Fibroblast of skin of back (primary cell): ENCODE data around the gene PARD3.

ENCODE experiments used
- DNase-seq: peaks from one replicate; pipeline ENCODE4 v3.0.0-alpha.2; 2013

PARD3 gene

DNA sequence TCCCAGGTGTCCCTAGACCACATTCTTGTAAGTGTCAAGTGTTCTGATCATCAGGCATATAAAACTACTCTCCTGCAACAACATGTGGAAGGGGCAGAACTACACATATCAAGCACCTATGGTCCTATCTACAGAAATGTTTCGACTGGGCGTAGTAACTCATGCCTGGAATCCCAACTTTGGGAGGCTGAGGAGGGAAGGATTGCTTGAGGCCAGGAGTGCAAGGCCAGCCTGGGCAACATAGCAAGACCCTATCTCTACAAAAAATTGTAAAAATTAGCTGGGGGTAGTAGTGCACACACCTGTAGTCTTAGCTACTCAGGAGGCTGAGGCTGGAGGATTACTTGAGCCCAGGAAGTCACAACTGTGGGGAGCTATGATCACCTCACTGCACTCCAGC is 244.2 kb downstream of the PARD3 start:
- no peak for DNase-seq

DNA sequence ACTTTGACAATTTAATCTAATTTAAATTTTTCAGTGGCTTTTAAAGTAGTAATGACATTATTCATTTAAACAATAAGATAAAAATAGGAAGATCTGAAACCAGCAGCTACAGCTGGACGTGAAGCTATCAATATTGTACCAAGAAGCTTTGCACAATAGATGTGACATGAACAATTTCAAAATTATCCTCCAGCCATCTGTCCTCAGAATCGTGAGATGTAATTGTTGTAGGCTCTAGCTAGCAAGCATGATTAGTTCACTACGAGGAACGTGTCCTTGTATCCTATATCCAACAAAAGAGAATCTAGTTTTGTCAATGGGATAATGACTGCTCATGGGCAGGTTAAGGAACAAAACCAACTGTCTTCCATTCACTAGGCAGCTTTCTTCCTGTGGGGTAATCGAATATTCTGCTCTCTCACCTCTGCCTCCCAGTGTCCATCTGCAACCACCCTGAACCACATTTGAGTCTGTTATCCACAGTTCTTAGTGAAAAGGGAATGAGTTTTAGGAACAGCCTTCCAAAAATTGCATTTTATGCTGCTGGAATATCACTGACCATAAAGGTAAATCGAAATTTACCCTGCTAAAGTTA is 247.3 kb downstream of the PARD3 start:
- DNase-seq, result no peak

GRCh38 chr10:34565934-34566333 is 249.2 kb downstream of the PARD3 start:
- peak; percentile 49 for DNase-seq

- DNase-seq, result no peak
Observed at GRCh38 chr10:34558093-34558583, 257.0 kb downstream of the PARD3 start.

- DNase-seq, result no peak
Observed at GRCh38 chr10:34557173-34557572, 257.9 kb downstream of the PARD3 start.

DNA sequence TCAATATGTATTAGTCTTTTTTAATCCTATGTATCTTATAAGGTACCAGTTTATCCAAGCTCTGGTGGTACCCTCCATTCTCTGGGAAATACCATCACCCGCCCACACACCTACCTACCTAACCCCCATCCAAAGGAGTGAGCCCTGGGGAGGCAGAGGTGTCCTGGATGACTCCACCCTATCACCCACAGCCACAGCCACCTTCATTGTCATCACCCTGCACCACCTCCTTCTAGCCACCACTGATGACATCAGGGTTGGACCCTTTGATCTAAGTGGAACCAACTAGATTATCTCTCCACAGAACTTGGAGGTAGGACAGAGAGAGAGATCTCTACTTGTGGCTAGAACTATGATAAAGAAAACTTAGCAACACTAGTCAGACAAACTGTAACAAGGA is 259.4 kb downstream of the PARD3 start:
- DNase-seq, result no peak

GRCh38 chr10:34553747-34554146 is 261.3 kb downstream of the PARD3 start:
- no peak for DNase-seq

DNA sequence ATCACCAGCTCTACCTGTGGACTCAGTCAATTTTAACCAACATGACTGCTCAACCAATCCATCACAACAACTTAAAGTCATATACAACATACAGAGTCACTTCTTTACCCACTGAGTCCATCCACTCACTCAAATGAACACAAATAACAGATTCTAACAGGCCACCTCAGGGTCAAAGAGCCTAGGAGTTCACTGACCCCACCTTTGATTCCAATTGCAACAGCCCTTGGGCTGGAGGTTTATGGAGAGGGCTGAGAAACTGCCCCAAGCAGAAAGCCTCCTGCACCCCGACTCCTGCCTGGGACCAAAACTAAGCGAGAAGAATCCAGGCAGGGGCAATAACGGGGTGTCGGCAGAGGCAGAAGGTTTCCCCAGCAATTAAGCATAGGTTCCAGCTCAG is 263.8 kb downstream of the PARD3 start:
- DNase-seq, result no peak

DNA sequence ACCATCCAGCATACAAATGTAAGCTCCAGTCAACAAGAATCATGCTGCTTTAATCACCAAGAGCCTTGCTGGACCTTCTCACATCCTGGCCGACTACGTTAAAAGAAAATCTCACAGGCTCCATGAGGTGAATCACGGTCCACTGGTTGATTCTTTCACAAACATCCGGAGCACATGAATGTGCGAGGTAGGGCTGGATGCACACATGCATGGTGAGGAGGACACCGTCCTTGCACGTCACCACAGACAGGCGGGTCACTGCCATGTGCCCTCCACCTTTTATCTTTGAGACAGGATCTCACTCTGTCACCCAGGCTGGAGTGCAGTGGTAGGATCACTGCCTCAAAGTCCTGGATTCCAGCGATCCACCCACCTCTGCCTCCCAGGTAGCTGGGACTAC is 265.1 kb downstream of the PARD3 start:
- no peak for DNase-seq

DNA sequence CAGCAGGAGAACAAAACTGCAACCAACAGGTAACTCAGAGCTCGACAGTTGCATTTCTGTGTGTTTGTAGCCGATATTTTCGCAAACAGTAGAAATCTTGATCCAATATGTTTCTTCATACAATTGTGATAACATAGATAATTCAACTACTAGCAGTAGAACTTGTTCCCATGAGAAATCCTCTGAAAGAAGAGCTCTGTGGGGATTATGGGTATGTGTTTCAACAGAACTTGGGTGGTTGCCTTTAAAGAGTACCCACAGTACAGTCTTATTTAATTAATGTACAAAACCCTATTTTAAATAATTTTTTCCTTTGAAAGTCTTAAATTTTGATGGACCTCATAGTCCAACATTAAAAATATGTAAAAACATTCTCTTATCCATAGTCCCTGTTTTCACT is 266.1 kb downstream of the PARD3 start:
- no peak for DNase-seq

GRCh38 chr10:34548466-34548865 is 266.6 kb downstream of the PARD3 start:
- peak; percentile 12 for DNase-seq

DNA sequence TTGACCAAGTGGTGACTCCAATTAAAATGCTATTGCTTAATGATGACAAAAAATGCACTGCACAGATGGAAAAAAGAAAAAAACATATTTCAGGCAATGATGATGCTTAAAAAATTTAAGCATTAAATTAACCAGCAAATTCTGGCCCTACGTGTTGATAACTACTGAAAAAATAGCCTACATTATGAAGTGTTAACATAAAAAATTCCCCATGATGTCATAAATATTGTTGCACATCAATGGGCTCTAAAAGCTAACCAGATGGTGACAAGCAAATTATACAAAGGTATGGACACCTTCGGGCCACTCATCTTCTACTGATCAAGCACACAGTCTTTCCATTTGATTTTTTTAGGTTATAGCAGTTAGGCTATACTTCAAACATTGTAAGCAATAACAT is 267.4 kb downstream of the PARD3 start:
- DNase-seq, result no peak

GRCh38 chr10:34547291-34547690 is 267.8 kb downstream of the PARD3 start:
- peak; percentile 40 for DNase-seq

- no peak for DNase-seq
Observed at GRCh38 chr10:34544400-34544799, 270.7 kb downstream of the PARD3 start.

- no peak for DNase-seq
Observed at GRCh38 chr10:34543716-34544115, 271.4 kb downstream of the PARD3 start.

DNA sequence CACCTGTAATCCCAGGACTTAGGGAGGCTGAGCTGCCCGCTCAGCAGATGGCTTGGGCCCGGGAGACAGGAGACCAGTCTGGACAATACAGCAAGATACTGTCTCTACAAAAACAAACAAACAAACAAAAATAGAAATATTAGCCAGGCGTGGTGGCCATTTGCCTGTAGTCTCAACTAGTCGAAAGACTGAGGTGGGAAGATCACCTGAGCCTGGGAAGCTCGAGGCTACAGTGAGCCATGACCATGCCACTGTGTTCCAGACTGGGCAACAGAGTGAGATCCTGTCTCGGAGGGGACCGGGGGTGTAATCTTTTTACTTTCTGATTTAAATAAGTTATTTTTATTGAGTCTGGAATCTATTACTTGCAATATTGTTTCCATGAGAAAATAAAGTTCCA is 274.6 kb downstream of the PARD3 start:
- DNase-seq, result no peak

DNA sequence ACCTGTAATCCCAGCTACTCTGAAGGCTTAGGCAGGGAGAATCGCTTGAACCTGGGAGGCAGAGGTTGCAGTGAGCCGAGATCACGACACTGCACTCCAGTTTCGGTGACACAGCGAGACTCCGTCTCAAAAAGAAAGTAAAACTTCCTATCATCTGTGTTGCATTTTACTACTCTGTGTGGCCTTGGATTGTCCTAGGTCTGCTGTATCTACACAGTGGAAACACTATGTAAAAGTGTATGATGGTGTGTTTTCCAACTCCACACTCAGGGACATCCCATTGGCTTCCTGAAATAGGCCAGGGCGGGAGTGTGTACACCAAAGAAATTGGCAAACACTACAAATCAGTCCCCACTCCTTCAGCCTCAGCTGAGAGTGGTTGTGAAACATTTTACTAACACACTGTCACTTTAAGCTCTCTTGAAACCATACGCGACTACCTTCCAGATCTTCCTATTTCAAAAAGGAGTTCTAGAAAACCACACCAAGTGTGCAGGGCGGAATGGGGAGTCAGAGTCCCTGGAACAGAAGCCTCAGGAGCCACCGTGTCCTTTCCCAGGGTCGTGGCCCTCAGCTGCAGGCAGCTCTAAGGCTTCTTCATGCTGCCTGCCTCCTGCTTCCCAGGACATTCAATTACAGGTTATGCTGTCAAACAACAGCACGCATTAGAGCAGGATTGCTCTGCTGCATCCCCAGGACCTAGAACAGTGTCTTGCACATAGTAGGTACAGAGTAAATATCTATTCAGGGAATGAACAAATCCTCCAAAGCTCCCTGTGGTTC is 275.4 kb downstream of the PARD3 start:
- DNase-seq, result peak; percentile 54

GRCh38 chr10:34538281-34538829 is 276.7 kb downstream of the PARD3 start:
- no peak for DNase-seq

- no peak for DNase-seq
Observed at GRCh38 chr10:34537629-34538231, 277.4 kb downstream of the PARD3 start.

DNA sequence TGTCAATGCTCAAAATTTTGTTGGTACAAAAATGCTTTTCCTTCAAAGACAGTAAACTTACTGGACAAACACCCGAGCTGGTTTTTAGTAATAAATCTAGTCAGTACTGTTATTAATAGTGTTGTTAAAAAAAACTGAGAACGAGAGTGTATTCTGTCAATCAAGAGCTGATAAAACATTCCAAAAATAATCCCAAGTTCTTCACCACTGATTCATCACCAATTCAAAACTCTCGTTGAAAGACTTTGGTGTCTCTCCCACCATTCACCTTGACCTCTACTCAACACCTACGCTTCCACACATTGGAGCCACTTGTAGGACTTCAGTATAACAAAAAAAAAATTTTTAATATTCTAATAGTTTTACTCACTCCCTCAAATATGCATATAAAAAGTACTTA is 279.2 kb downstream of the PARD3 start:
- no peak for DNase-seq

DNA sequence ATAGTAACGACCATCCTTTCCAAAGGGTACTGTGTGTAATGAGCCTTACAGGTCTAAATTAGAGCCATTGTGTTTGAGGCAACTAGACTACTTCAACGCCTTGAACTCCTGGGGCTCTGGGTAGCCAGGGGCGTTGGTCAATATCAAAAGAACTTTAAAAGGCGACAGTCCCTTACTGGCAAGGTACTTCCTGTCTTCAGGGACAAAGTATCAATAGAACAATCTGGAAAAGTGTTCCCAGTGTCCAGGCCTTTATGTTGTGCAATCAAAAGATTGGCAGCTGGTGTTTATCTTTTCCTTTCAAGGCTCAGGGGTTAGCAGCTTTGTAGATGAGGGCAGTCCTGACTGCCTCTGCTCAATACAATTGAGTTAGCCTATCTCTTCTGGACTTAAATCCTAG is 284.3 kb downstream of the PARD3 start:
- DNase-seq, result no peak

GRCh38 chr10:34528320-34528719 is 286.8 kb downstream of the PARD3 start:
- DNase-seq, result peak; percentile 93
